HG03196 (cell line): ENCODE results near the gene INPP5B.
"Not testable (repeated sequence)": the region's sequence is repeated elsewhere in the genome, so short reads cannot be mapped to it uniquely, and the experiment has no call there.

Experiments
- ATAC-seq: cut with Tn5 transposase; IDR thresholded peaks from one replicate; pipeline ENCODE4 v1.9.1; 2021; ENCODE audit not compliant: unreplicated experiment

Gene INPP5B

DNA sequence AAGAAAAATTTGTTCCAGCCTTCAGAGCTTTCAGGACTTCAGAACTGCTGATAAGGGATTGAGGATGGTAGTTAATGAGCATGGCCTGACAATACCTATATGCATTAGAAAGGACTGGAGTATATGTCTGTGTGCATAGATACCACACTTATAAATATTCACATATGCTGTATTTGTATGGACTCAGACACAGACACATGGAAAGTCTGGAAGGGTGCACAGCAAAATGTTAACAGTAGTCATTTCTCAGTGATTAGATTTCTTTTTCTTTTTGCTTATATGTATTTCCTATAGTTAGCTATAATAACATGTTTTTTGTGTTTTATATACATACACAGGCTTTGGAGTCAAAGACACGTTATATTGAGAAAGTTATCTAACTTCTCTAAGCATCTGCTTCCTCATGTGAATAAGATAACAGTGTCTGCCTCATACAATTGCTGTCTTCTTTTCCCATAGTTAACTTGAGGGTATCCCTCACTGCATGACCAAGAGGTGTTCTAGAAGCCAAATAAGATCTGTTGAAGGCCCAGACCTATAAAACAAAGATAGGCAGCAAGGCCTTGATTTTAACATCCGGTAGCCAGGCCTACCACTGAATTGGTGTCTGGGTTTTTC lies 31.3 kb downstream of the INPP5B start:
- no peak for ATAC-seq

DNA sequence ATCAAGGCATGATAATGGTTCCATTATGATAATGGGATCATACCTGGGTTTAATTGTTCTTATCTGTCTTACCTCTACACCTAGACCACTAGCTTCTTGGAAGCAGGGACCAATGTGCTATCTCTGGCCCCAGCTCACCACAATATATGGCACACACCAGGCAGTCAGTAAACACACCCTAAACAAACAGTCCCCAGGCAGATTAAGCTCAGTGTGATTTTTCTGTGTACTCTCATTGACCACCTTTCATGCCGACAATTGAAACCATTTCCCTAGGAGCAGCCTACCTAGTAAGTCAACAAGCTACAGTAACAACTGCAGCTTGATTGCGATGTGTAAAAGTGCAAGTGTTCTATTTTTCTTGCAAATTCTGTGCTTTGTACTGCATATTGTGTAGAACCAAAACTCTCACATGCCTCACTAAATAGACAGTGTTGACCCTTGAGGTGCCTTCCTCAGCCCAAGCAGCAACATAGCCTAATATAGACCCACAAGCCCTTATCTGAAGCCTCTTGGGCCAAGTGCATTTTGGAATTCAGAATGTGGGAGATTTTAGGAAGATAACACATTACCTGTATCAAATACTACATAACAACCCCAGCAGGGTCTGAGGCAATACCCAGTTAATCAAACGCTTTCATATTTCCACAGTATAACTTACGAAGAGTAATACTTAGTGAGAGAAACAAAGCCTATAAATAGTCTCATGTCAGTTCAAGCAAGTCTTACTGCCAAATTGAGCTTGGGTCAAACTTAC lies 32.0 kb downstream of the INPP5B start:
- ATAC-seq: no peak

DNA sequence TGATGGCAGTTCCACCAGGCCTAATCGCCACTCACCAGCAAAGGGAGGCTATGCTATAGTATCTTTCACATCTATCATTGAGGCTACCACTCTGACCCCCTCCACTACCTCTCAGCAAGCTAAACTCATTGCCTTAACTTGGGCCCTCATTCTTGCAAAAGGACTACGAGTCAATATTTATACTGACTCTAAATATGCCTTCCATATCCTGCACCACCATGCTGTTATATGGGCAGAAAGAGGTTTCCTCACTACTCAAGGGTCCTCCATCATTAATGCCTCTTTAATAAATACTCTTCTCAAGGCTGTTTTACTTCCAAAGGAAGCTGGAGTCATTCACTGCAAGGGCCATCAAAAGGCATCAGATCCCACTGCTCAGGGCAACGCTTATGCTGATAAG lies 35.4 kb downstream of the INPP5B start:
- not testable (repeated sequence) for ATAC-seq

DNA sequence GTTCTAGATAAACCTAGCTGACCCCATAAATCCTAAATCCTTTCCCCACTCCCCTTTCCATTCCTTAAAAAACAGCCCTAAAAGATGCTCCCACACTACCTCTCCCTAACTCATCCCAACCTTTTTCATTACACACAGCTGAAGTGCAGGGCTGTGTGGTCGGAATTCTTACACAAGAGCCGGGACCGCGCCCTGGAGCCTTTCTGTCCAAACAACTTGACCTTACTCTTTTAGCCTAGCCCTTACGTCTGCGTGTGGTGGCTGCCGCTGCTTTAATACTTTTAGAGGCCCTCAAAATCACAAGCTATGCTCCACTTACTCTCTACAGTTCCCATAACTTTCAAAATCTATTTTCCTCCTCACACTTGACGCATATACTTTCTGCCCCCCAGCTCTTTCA lies 36.0 kb downstream of the INPP5B start:
- ATAC-seq: not testable (repeated sequence)

DNA sequence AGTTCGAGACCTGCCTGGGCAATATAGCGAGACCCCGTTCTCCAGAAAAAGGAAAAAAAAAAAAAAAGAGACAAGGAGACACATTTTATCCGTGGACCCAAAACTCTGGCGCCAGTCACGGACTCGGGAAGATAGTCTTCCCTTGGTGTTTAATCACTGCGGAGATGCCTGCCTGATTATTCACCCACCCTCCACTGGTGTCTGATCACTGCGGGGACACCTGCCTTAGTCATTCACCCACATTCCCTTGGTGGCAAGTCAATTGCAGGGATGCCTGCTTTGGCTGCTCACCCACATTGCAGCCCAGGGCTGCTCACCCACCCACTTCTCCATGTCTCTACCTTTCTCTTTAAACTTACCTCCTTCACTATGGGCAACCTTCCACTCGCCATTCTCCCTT lies 38.3 kb downstream of the INPP5B start:
- ATAC-seq: not testable (repeated sequence)

DNA sequence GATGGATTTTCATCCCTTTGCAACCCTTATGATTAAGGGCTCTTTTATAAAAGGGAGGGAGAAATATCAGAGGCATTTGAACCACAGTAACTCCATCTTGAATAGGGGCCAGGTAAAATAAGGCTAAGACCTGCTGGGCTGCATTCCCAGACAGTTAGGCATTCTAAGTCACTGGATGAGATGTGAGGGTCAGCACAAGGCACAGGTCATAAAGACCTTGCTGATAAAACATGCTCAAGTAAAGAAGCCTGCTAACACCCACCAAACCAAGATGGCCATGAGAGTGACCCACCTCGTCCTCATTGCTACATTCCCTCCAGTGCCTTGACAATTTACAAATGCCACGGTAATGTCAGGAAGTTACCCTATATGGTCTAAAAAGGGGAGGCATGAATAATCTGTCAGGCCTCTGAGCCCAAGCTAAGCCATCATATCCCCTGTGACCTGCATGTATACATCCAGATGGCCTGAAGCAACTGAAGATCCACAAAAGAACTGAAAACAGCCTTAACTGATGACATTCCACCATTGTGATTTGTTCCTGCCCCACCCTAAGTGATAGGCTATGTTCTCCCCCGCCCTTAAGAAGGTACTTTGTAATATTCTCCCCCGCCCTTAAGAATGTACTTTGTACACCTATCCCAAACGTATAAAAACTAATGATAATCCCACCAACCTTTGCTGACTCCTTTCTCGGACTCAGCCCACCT lies 39.3 kb downstream of the INPP5B start:
- ATAC-seq: not testable (repeated sequence)

DNA sequence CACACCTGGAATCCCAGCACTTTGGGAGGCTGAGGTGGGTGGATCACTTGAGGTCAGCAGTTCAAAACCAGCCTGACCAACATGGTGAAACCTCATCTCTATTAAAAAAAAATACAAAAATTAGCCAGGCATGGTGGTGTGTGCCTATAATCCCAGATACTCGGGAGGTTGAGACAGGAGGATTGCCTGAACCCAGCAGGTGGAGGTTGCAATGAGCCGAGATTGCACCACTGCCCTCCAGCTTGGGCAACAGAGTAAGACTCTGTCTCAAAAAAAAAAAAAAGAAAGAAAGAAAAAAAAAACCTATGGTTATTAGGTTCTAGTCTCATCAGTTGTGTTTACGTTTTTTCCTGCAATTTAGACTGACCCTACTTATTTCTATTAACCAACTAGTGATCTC lies 40.3 kb downstream of the INPP5B start:
- ATAC-seq: not testable (repeated sequence)

DNA sequence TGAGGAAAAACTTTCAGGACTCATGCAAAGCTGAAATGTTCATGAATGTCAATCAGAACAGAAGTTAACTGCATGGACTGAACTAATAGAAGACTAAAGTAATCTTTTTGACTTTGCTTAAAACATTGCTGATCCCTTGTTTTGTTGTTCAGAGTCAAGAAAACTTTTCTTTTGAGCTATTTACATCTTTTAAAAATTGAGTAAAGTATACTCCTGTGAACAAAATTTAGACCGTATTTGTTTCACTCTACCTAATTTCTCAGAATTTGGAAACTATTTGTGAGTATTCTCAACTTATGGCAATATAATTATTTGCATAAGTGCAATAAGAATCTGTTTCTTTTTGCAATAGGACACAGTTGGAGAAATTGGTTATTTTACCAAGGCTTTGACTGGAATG lies 41.1 kb downstream of the INPP5B start:
- ATAC-seq: no peak

DNA sequence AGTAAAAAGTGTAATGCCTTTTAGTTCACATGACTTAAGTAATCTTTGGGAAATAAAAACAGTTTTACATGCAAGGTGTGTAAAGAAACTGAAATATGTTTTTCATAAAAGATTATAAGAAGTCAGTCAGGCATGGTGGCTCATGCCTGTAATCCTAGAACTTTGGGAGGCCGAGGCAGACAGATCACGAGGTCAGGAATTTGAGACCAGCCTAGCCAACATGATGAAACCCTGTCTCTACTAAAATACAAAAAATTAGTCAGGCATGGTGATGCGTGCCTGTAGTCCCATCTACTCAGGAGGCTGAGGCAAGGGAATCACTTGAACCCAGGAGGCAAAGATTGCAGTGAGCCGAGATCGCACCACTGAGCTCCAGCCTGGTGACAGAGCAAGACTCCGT lies 42.9 kb downstream of the INPP5B start:
- ATAC-seq: not testable (repeated sequence)

DNA sequence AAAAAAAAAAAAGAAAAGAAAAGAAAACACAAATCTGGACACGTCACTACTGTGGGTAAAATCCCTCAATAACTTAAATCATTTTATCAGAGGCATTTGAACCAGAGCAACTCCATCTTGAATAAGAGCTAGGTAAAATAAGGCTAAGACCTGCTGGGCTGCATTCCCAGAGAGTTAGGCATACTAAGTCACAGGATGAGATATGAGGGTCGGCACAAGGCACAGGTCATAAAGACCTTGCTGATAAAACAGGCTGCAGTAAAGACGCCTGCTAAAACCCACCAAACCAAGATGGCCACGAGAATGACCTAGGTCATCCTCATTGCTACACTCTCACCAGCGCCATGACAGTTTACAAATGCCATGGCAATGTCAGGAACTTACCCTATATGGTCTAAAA lies 43.9 kb downstream of the INPP5B start:
- no peak for ATAC-seq

DNA sequence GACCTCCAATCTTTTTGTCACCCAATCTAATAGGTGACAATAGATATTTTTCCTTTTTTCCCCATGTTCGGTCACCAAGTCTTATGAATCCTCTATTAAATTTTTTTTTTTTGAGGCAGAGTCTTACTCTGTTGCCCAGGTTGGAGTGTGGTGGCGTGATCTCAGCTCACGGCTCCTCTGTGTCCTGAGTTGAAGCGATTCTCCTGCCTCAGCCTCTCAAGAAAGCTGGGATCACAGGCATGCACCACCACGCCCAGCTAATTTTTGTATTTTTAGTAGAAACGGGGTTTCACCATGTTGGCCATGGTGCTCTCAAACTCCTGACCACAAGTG lies 45.0 kb downstream of the INPP5B start:
- no peak for ATAC-seq

DNA sequence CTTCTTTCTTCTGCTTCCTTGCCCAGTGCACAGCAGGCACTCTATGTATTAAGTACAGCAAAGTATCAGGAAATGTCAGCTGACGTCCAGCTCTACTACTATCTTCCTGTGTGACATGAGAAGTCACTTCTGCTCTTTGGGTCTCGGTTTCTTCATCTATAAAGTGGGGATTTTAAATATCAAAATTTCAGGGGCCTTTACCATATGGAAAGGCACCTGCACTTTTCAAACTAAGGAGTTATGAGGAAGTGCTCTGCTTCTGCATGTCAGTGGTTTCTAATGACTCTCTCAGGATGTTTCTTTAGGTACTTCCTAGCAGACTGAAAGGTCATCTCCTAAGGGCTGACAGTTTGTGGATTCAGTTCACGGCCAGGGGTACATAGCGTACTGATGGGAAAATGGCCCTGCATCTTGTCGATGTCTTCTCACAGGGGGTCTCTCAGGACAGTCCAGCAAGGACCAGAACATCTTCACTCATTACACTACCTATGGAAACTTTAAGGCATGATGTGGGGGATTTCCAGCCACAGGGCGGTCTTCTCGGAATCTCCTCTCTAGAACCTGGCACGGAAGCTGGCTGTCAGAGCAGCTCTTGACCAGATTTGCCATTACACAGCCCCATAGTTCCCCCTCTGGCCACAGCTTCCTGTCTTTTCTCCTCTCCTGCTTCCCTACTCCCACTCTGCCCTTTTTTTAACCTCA lies 45.5 kb downstream of the INPP5B start:
- ATAC-seq: peak; percentile 68

DNA sequence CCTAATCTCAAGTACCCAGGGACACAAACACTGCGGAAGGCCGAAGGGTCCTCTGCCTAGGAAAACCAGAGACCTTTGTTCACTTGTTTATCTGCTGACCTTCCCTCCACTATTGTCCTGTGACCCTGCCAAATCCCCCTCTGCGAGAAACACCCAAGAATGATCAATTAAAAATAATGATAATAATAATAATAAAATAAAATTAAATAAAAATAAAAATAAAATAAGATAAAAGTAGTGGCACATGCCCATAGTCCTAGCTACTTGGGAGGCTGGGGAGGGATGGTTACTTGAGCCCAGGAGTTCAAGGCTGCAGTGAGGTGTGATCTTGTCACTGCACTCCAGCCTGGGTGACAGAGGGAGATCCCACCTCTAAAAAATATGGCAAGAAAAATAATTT lies 49.3 kb downstream of the INPP5B start:
- not testable (repeated sequence) for ATAC-seq

DNA sequence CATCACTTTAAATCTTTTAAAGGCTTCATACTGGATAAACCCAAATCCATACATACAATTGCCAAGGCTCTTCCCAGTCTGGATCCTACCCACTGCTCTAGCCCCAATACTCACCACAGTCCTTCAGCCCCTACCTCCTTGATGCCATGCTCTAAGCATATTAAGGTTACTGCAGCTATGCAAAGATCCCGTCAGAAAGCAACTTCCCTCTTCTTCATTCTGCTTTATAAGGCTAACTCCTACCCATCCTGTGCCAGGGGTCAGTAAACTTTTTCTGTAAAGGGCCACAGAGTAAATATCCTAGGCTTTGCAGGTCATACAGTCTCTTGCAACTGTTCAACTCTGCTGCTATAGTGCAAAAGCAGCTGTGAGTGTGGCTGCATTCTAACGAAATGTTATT lies 53.2 kb downstream of the INPP5B start:
- no peak for ATAC-seq

DNA sequence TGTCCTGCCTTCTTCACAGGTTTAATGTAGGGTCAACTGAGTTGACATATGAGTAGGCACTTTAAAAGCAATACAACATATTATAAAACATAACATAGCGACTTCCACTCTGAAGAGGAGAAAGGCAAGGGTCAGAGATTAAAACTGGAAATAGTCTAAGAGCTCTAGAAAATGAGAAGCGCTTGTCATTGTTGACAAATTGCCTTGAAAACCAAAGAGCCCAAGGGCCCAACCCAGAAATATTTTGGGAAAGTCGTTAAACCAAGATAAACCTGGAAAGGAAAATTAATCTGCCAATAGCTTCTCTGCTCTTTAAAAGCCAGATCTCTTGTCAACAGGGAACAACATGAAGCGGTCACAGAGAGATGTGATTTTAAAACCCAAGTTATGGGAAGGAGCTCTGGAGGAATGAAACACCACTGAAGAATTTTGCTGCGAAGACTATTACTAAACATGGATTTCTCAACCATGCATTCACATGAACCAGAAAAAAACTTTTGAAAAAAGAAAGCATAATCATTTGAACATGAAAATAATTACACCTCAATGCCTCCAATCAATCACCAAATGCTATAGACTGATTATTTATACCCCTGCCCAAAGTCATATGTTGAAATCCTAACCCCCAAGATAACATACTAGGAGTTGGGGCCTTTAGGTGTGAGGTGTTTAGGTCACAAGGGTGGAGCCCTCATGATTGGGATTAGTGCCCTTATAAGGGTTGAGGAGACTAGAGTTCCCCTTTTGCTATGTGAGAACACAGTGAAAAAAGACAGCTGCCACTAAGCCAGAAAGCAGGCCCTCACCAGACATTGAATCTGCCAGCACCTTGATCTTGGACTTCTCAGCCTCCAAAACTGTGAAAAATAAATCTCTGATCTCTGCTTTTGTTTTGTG lies 54.5 kb downstream of the INPP5B start:
- ATAC-seq: no peak

DNA sequence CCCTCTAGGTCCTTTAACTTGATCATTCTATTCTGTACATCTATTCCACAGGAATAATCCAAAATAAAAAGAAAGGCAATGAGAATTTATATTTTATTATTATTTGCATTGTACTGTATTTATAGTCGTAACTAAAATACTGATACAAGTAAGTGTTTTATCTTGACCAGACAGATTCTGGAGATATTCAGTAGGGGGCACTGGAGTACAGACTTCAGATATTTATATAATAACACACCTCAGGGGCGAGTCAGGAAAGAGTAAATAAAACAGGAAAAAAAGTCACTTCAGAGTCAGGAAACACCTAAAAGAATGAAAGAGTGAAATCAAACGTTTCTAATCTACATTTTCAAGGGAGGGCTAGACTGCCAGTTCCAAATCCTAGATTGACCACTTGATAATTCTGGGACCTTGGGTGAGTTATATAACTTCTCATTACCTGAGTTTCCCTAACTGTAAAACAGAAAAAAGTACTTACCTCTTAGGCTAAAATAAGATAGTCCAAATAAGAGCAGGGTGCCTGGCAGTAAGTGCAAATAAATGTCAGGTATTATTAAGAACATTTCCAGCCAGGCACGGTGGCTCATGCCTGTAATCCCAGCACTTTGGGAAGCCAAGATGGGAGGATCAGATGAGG lies 56.4 kb downstream of the INPP5B start:
- ATAC-seq: no peak

DNA sequence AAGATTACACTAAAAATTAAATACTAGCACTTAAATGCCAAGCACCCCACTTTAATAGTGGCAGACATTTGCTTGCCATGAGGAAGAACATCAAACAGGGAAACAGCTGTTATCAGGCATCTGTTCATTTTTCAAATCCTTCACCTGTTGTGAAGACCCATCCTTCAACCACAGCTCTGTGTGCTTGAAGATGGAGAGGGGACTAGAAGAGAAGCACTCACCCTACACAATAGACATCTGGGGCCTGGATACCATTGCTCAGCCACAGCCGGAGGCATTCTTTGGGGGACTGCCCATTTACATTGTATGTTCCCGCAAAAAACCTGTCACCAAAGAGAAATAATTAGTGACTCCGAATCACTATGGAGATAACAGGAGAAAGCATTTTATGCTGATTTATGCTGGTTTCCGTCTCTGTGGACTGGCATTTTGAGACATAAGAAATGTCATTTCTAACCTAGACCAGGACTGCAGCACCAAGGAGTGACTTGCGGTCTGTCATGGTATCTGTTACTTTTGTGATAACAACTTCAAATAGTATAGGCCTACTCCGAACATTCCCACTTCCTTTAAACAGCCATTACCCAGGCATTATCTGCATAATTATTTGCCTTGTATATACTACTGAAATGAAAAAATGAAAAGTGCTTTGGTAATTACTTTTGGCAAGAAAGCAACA lies 58.7 kb downstream of the INPP5B start:
- no peak for ATAC-seq

DNA sequence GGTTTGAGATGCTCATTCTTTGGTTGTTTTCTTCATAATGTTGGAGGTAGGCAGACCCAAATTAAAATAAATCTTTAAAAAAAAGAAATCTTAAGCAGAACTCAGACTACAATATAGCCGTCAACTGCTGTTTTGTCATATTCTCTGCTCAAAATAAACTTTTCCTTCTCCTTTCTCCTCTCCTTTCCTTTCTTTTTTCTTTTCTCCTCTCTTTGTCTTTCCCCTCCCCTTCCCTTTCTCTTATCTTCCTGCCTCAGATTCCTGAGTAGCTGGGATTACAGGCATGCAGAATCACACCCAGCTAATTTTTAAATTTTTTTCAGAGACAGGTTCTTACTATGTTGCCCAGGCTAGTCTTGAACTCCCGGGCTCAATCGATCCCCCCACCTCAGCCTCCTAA lies 62.7 kb downstream of the INPP5B start:
- ATAC-seq: no peak

DNA sequence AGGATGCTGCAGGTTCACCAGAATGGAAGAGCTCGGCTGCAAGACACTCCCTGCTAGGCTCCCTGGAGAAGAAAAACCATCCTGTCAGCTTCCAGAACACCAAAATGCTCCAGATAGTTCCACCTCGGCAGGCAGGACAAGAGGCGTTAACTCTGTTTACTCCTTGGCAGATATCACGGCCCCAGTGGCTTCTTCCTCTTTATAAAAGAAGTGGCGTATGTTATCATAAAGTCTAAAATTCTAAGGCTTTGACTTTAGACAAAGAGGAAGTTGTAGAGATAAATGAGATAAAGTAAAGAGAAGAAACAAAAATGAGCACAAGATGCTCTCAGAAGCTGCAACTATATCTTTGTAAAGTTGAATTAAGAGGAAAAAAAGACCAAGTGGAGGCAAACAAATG lies 63.2 kb downstream of the INPP5B start:
- no peak for ATAC-seq

DNA sequence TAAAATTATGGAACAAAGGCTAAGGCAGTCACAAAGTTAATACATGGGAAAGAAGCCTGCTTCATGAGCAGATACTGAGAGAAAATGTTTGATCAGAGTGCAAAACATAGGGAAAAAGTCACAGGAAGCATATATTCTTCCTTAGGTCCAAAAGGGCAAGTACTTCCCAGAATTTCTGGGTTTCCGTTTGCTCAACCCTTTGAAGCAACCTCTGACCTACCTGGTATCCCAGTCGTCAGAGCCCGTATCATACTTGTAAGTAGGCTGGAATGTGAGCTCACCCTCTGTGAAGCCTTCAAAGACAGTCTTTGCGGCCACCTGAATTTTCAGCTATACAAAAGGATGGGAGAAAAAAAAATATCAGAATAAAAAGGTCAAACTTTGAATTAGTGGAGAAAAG lies 67.0 kb downstream of the INPP5B start:
- no peak for ATAC-seq
